RWPE2 (cell line): Measurements from ENCODE around the gene JUN.

Experiments used
- ATAC-seq: fragments of 200-7000 bp; cut with Tn5 transposase; 3 replicates; pipeline ENCODE4 v1.9.1; 2021; ENCODE audit warnings: low read depth
- DNase-seq: peaks from one replicate; pipeline ENCODE4 v3.0.0-alpha.2; 2020; ENCODE audit warnings: low spot score
- H3K27ac ChIP-seq: fragments of 450-650 bp; 2 replicates; pipeline ENCODE4 v1.5.1; 2017; ENCODE audit warnings: mild to moderate bottlenecking; ENCODE audit not compliant: poor library complexity, severe bottlenecking
- H3K27me3 ChIP-seq: fragments of 250-450 bp; sonication (Bioruptor Pico); 2 replicates; pipeline ENCODE4 v1.5.1; 2021; ENCODE audit warnings: mild to moderate bottlenecking, moderate library complexity; ENCODE audit not compliant: insufficient read depth, poor library complexity, severe bottlenecking
- H3K36me3 ChIP-seq: fragments of 250-450 bp; sonication (Bioruptor Pico); 2 replicates; pipeline ENCODE4 v1.5.1; 2020; ENCODE audit warnings: low read depth, mild to moderate bottlenecking, moderate library complexity
- H3K4me1 ChIP-seq: fragments of 250-450 bp; sonication (Bioruptor Pico); 2 replicates; pipeline ENCODE4 v1.5.1; 2021; ENCODE audit warnings: mild to moderate bottlenecking, moderate library complexity; ENCODE audit not compliant: insufficient read depth, poor library complexity, severe bottlenecking
- H3K4me3 ChIP-seq: fragments of 250-450 bp; sonication (Bioruptor Pico); 2 replicates; pipeline ENCODE4 v1.5.1; 2021; ENCODE audit warnings: mild to moderate bottlenecking, moderate library complexity; ENCODE audit not compliant: severe bottlenecking
- H3K9me3 ChIP-seq: fragments of 250-450 bp; sonication (Bioruptor Pico); 2 replicates; pipeline ENCODE4 v1.5.1; 2021; ENCODE audit warnings: mild to moderate bottlenecking, moderate library complexity; ENCODE audit not compliant: severe bottlenecking
- TF ChIP-seq, protein P1 (sequence below): fragments of 450-650 bp; IDR thresholded peaks from one replicate; pipeline ENCODE4 v1.5.1; 2017; ENCODE audit warnings: mild to moderate bottlenecking, moderate library complexity; ENCODE audit not compliant: poor library complexity, severe bottlenecking

JUN gene

DNA sequence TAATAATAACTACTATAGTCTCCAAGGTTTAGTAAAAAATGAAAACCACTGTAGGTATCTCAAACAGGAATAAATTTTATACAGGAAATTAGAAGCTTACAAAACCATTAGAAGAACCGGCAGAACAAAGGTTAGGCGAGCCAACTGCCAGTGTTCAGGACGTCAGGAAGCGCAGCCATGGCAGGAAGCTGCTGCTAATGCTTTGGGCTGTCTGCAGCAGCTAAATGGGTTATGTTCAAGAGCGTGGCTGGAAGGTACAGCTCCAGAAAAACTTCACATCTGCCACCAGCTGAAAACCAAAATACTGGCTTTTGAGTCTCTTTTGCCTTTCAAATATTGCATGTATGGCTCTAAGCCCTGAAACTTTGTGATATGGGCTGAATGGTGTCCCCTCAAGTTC is 48.3 kb downstream of the JUN start:
- TF ChIP-seq, protein P1, sequence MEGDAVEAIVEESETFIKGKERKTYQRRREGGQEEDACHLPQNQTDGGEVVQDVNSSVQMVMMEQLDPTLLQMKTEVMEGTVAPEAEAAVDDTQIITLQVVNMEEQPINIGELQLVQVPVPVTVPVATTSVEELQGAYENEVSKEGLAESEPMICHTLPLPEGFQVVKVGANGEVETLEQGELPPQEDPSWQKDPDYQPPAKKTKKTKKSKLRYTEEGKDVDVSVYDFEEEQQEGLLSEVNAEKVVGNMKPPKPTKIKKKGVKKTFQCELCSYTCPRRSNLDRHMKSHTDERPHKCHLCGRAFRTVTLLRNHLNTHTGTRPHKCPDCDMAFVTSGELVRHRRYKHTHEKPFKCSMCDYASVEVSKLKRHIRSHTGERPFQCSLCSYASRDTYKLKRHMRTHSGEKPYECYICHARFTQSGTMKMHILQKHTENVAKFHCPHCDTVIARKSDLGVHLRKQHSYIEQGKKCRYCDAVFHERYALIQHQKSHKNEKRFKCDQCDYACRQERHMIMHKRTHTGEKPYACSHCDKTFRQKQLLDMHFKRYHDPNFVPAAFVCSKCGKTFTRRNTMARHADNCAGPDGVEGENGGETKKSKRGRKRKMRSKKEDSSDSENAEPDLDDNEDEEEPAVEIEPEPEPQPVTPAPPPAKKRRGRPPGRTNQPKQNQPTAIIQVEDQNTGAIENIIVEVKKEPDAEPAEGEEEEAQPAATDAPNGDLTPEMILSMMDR, result no peak
- Histone ChIP-seq H3K4me1 (peaks cover 13% of the 10 kb centered on the region), H3K4me3 (no peak overlapping the region), H3K36me3 (no peaks in the 10 kb centered on the region), H3K9me3 (no peaks in the 10 kb centered on the region), H3K27me3 (no peaks in the 10 kb centered on the region), H3K27ac (no peak overlapping the region)
- no peak for DNase-seq
- no peak for ATAC-seq

DNA sequence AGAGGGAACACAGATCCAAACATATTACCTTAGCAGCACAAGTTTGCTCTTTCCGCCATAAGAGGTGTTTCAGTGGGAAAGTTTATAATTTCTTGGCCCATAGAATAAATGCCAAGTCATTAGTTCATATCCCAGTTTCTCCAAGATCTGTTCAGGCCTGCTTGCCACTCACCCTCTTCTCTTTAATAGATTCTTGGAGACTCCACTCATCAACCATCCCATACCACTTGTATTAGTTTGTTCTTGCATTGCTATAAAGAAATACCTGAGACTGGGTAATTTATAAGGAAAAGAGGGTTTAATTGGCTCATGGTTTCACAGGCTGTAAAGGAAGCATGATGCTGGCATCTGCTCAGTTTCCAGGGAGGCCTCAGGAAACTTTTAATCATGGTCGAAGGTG is 49.2 kb downstream of the JUN start:
- no peaks in the 10 kb centered on the region for H3K9me3 ChIP-seq
- TF ChIP-seq, protein P1, result no peak

DNA sequence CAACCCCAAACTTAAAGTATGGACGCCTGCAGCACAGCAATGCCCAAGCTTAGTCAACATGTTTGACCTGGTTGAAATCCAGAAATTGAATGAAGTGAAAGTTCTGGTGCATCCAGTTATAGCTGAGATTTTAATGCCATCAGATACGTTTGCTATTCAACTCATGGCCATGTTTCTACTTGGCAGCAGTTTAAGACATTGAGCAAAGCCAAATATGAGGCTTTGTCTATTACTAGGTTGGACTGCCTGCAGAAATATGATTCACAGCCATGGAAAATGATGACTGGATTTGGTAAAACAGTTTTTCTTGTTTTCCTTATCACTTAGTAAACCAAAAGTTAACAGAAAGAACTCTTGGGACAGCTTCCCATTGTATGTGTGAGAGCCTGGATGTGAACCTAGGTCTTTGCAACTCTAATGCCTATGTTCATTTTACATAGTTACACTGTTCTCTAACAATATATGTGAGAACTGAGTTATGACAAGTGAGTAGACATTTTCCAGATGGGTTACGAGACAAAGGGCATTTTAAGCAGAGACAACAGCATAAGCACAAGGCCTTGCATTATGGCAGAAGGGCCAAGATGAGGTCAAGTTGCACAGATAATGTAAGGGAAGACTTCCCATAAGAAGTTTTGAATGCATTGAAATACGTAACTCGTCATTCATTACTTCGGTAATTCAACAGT is 51.6 kb downstream of the JUN start:
- H3K4me1 ChIP-seq, result peaks cover 5% of the 10 kb centered on the region
- H3K27ac ChIP-seq, result no peak overlapping the region
- no peaks in the 10 kb centered on the region for H3K36me3 ChIP-seq
- TF ChIP-seq, protein P1, result no peak
- H3K9me3 ChIP-seq, result no peaks in the 10 kb centered on the region
- ATAC-seq, result no peak
- H3K27me3 ChIP-seq, result no peaks in the 10 kb centered on the region
- H3K4me3 ChIP-seq, result no peak overlapping the region
- DNase-seq, result no peak

More for the DNA sequence above, 49.2 kb downstream of the JUN start:
- Histone ChIP-seq H3K4me1 (peaks cover 12% of the 10 kb centered on the region), H3K27me3 (no peaks in the 10 kb centered on the region), H3K27ac (no peak overlapping the region), H3K4me3 (no peak overlapping the region), H3K36me3 (no peaks in the 10 kb centered on the region)
- no peak for DNase-seq
- no peak for ATAC-seq
